ENCODE data around the gene GOT2.

- TF ChIP-seq POLR2AphosphoS5 (IDR thresholded peaks at IDR 0.05; ENCODE audit: insufficient read depth in 1 of 2, low read depth in 1 of 2) (peak; percentile 66 to 68), CTCF (IDR thresholded peaks at IDR 0.05) (peak; percentile 46 to 84 (median 65))
Measured at GRCh38 chr16:58733671-58734458, at the start of gene GOT2.

Data from vagina (tissue), 2 donors.